H9 (cell line): ENCODE results near the gene CSMD2. TPM values are rescaled to one million over a fixed set of nuclear protein-coding genes. Genes with fewer than 3 reads are reported as not detected.

Source experiments
- DNase-seq: peaks from one replicate; pipeline ENCODE4 v3.0.0-alpha.2; 2017
- H2AFZ ChIP-seq: one replicate; pipeline ENCODE4 v1.6.1; 2013; ENCODE audit warnings: mild to moderate bottlenecking, low read length, control low read depth, moderate library complexity
- H2AK5ac ChIP-seq: 2 replicates; pipeline ENCODE4 v1.6.1; 2013; ENCODE audit warnings: low read length, control low read depth, mixed read lengths; ENCODE audit not compliant: insufficient read length
- H2BK120ac ChIP-seq: one replicate; pipeline ENCODE4 v1.6.1; 2013; ENCODE audit warnings: low read depth, mild to moderate bottlenecking, low read length, control low read depth, inconsistent platforms; ENCODE audit not compliant: poor library complexity, severe bottlenecking
- H2BK12ac ChIP-seq: 2 replicates; pipeline ENCODE4 v1.6.1; 2013; ENCODE audit warnings: low read length, control low read depth, mixed read lengths, low read depth; ENCODE audit not compliant: insufficient read length
- H2BK15ac ChIP-seq: 2 replicates; pipeline ENCODE4 v1.6.1; 2013; ENCODE audit warnings: low read depth, low read length, control low read depth
- H2BK20ac ChIP-seq: one replicate; pipeline ENCODE4 v1.6.1; 2013; ENCODE audit warnings: low read depth, mild to moderate bottlenecking, low read length, control low read depth, inconsistent platforms; ENCODE audit not compliant: poor library complexity, severe bottlenecking
- H2BK5ac ChIP-seq: 2 replicates; pipeline ENCODE4 v1.6.1; 2013; ENCODE audit warnings: low read length, control low read depth, mixed read lengths; ENCODE audit not compliant: insufficient read length
- H3K14ac ChIP-seq: 2 replicates; pipeline ENCODE4 v1.6.1; 2013; ENCODE audit warnings: low read length, control low read depth; ENCODE audit not compliant: insufficient read depth
- H3K18ac ChIP-seq: 2 replicates; pipeline ENCODE4 v1.6.1; 2013; ENCODE audit warnings: low read depth, mild to moderate bottlenecking, mixed read lengths, low read length, control low read depth; ENCODE audit not compliant: insufficient read length
- H3K23ac ChIP-seq: 2 replicates; pipeline ENCODE4 v1.6.1; 2013; ENCODE audit warnings: low read length, control low read depth, mixed read lengths, low read depth; ENCODE audit not compliant: insufficient read length
- H3K23me2 ChIP-seq: 2 replicates; pipeline ENCODE4 v1.6.1; 2013; ENCODE audit warnings: low read depth, mild to moderate bottlenecking, mixed read lengths, low read length, control low read depth; ENCODE audit not compliant: insufficient read length, poor library complexity, severe bottlenecking
- H3K27ac ChIP-seq: 2 replicates; pipeline ENCODE4 v1.5.1; 2013; ENCODE audit warnings: low read length, control low read depth, mixed read lengths, low read depth; ENCODE audit not compliant: insufficient read length
- H3K27me3 ChIP-seq: 2 replicates; pipeline ENCODE4 v1.6.1; 2013; ENCODE audit warnings: low read length, control low read depth, inconsistent platforms; ENCODE audit not compliant: insufficient read depth
- H3K4ac ChIP-seq: 2 replicates; pipeline ENCODE4 v1.6.1; 2013; ENCODE audit warnings: low read depth, mild to moderate bottlenecking, control low read depth, inconsistent platforms, low read length, moderate library complexity
- H3K4me1 ChIP-seq: 2 replicates; pipeline ENCODE4 v1.6.1; 2013; ENCODE audit warnings: low read length, control low read depth, inconsistent platforms; ENCODE audit not compliant: insufficient read depth
- H3K4me2 ChIP-seq: 2 replicates; pipeline ENCODE4 v1.6.1; 2013; ENCODE audit warnings: low read length, control low read depth, mixed read lengths; ENCODE audit not compliant: insufficient read length, insufficient read depth
- H3K56ac ChIP-seq: 2 replicates; pipeline ENCODE4 v1.6.1; 2013; ENCODE audit warnings: low read depth, mild to moderate bottlenecking, mixed read lengths, low read length, control low read depth; ENCODE audit not compliant: insufficient read length
- H3K79me1 ChIP-seq: 2 replicates; pipeline ENCODE4 v1.6.1; 2013; ENCODE audit warnings: low read depth, mild to moderate bottlenecking, moderate library complexity, low read length, control low read depth, inconsistent platforms; ENCODE audit not compliant: insufficient read depth, poor library complexity, severe bottlenecking
- H3K79me2 ChIP-seq: 2 replicates; pipeline ENCODE4 v1.6.1; 2013; ENCODE audit warnings: low read length, control low read depth, inconsistent platforms; ENCODE audit not compliant: insufficient read depth
- H3K9ac ChIP-seq: 2 replicates; pipeline ENCODE4 v1.6.1; 2013; ENCODE audit warnings: low read length, control low read depth, mixed read lengths; ENCODE audit not compliant: insufficient read length; ENCODE audit errors: extremely low read depth
- H3K9me3 ChIP-seq: one replicate; pipeline ENCODE4 v1.6.1; 2013; ENCODE audit warnings: low read depth, low read length, inconsistent platforms; ENCODE audit not compliant: control insufficient read depth
- H3T11ph ChIP-seq: one replicate; pipeline ENCODE4 v1.6.1; 2013; ENCODE audit warnings: mild to moderate bottlenecking, low read length, control low read depth, inconsistent platforms
- H4K20me1 ChIP-seq: one replicate; pipeline ENCODE4 v1.6.1; 2013; ENCODE audit not compliant: control insufficient read depth, insufficient read length, insufficient read depth
- H4K5ac ChIP-seq: 2 replicates; pipeline ENCODE4 v1.6.1; 2013; ENCODE audit warnings: low read depth, mild to moderate bottlenecking, mixed read lengths, low read length, control low read depth; ENCODE audit not compliant: insufficient read length
- H4K8ac ChIP-seq: replicated peaks from 2 replicates; pipeline ENCODE4 v1.6.1; 2013; ENCODE audit warnings: low read length, control low read depth, mixed read lengths, low read depth; ENCODE audit not compliant: insufficient read length
- H4K91ac ChIP-seq: 2 replicates; pipeline ENCODE4 v1.6.1; 2013; ENCODE audit warnings: low read depth, mild to moderate bottlenecking, moderate library complexity, mixed read lengths, low read length, control low read depth; ENCODE audit not compliant: insufficient read length
- H3K27ac Mint-ChIP-seq, 3 experiments: 2 replicates in 2 of 3; 3 replicates in 1 of 3; pipeline ENCODE4 v1.8.0; 2020 to 2021; ENCODE audit warnings: mixed read lengths in 3 of 3, mild to moderate bottlenecking in 1 of 3, moderate library complexity in 1 of 3
- H3K27me3 Mint-ChIP-seq: 2 replicates; pipeline ENCODE4 v1.8.0; 2021; ENCODE audit warnings: low read depth, mild to moderate bottlenecking, moderate library complexity, mixed read lengths
- H3K36me3 Mint-ChIP-seq, 3 experiments: 2 replicates in 2 of 3; 3 replicates in 1 of 3; pipeline ENCODE4 v1.8.0; 2020 to 2021; ENCODE audit warnings: low read depth in 3 of 3, mixed read lengths in 3 of 3; ENCODE audit not compliant: insufficient read depth in 1 of 3
- H3K4me1 Mint-ChIP-seq, 2 experiments: 2 replicates each; pipeline ENCODE4 v1.8.0; 2020; ENCODE audit warnings: mixed read lengths in 2 of 2
- H3K4me3 Mint-ChIP-seq, 2 experiments: 2 replicates in 1 of 2; 3 replicates in 1 of 2; pipeline ENCODE4 v1.8.0; 2020 to 2021; ENCODE audit warnings: mild to moderate bottlenecking in 2 of 2, mixed read lengths in 2 of 2, moderate library complexity in 1 of 2
- H3K9me3 Mint-ChIP-seq, 2 experiments: 2 replicates in 1 of 2; 3 replicates in 1 of 2; pipeline ENCODE4 v1.8.0; 2020; ENCODE audit warnings: mild to moderate bottlenecking in 2 of 2, mixed read lengths in 2 of 2, moderate library complexity in 1 of 2
- WGBS: extraction: QIAGEN DNeasy Blood & Tissue Kit; methylation state at CpG from one replicate; pipeline ENCODE4 v1.1.7; 2013; ENCODE audit warnings: missing lambda C conversion rate, low lambda C conversion rate, mixed read lengths; ENCODE audit not compliant: insufficient read length; ENCODE audit errors: extremely low coverage; 5-methylcytosine and 5-hydroxymethylcytosine counted together
- total RNA-seq: library from RNA; stranded (reverse); gene quantifications from 2 replicates; pipeline ENCODE4 v1.2.1, GENCODE V29; 2021
- TF ChIP-seq, protein P1 (sequence below): fragments of 200-600 bp; sonication (generic); conservative IDR thresholded peaks from 3 replicates; pipeline ENCODE4 v1.8.0; 2021; ENCODE audit warnings: antibody characterized with exemption, mild to moderate bottlenecking

The CSMD2 gene
- total RNA-seq, 1 experiment from 2014 or later, result 6.4 TPM

DNA sequence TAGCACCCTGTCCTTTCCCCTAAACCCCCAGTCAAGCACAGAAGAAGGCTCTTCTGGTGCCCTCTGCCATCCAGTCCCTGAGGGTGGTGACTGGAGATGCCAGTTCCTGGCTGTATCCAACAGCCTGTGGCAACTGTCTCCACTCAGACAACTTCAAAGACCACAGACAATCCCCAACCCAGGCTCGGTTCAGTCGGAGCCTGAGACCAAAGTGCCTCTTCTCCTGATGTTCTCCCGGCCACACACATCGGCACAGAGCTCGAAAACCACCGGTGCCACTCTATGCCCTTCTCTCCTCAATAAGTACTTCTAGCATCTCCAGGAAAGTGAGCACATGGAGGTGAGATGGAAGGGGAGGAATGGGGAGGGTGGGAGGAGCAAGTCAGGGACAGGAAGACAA lies 340.7 kb downstream of the CSMD2 start:
- peaks cover 1% of the 10 kb centered on the region; the same call in 1 of the 2 replicates for H3K27me3 Mint-ChIP-seq
- no peak overlapping the region; a peak in 1 of 7 replicates for H3K27ac Mint-ChIP-seq
- H3K4me1 ChIP-seq, result no peaks in the 10 kb centered on the region
- H2BK12ac ChIP-seq, result no peak overlapping the region
- no peak overlapping the region for H3K9ac ChIP-seq
- no peak overlapping the region for H4K5ac ChIP-seq
- H3K23me2 ChIP-seq, result no peaks in the 10 kb centered on the region
- H3K4me2 ChIP-seq, result no peak overlapping the region
- H2AFZ ChIP-seq, result no peak overlapping the region
- H3K27me3 ChIP-seq, result no peaks in the 10 kb centered on the region
- no peaks in the 10 kb centered on the region for H3K4me1 Mint-ChIP-seq
- TF ChIP-seq, protein P1, sequence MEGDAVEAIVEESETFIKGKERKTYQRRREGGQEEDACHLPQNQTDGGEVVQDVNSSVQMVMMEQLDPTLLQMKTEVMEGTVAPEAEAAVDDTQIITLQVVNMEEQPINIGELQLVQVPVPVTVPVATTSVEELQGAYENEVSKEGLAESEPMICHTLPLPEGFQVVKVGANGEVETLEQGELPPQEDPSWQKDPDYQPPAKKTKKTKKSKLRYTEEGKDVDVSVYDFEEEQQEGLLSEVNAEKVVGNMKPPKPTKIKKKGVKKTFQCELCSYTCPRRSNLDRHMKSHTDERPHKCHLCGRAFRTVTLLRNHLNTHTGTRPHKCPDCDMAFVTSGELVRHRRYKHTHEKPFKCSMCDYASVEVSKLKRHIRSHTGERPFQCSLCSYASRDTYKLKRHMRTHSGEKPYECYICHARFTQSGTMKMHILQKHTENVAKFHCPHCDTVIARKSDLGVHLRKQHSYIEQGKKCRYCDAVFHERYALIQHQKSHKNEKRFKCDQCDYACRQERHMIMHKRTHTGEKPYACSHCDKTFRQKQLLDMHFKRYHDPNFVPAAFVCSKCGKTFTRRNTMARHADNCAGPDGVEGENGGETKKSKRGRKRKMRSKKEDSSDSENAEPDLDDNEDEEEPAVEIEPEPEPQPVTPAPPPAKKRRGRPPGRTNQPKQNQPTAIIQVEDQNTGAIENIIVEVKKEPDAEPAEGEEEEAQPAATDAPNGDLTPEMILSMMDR, result no peak
- H2BK20ac ChIP-seq, result no peak overlapping the region
- H2AK5ac ChIP-seq, result no peak overlapping the region
- no peak for DNase-seq
- H3K4ac ChIP-seq, result no peak overlapping the region
- no peak overlapping the region for H2BK15ac ChIP-seq
- H3K27ac ChIP-seq, result no peak overlapping the region
- H2BK120ac ChIP-seq, result no peak overlapping the region
- no peaks in the 10 kb centered on the region for H3K79me2 ChIP-seq
- no peak overlapping the region for H3K18ac ChIP-seq
- H3K14ac ChIP-seq, result no peak overlapping the region
- H3K9me3 ChIP-seq, result peaks cover 5% of the 10 kb centered on the region
- no peak overlapping the region for H3T11ph ChIP-seq
- no peak overlapping the region for H2BK5ac ChIP-seq
- H3K4me3 Mint-ChIP-seq, result no peak overlapping the region
- H3K79me1 ChIP-seq, result no peaks in the 10 kb centered on the region
- no peak overlapping the region for H4K8ac ChIP-seq
- no peak overlapping the region for H4K91ac ChIP-seq
- H3K23ac ChIP-seq, result no peak overlapping the region
- WGBS, result no CpG with 5 or more reads among the region's 6 CpGs
- H3K9me3 Mint-ChIP-seq, result peaks cover 7 to 11% of the 10 kb centered on the region in 2 experiments
- H4K20me1 ChIP-seq, result no peaks in the 10 kb centered on the region
- H3K56ac ChIP-seq, result no peak overlapping the region
- H3K36me3 Mint-ChIP-seq, result peaks cover 13 to 23% (median 22%) of the 10 kb centered on the region in 3 experiments
